Stimulated activated CD8-positive, alpha-beta memory T cell treated with anti-CD3 and anti-CD28 coated beads, Interleukin-7, amount 100 ng/mL, for 48 hours (primary cell): ENCODE data around the gene RPL32.

Source experiments
- DNase-seq, 2 donors: peaks; one replicate each; pipeline ENCODE4 v3.0.0-alpha.2; 2020; ENCODE audit warnings: low read depth in 1 of 2; ENCODE audit errors: extremely low read depth in 1 of 2

The RPL32 gene

GRCh38 chr3:12833222-12834161 is 7.9 kb downstream of the RPL32 start:
- no peak for DNase-seq

- no peak for DNase-seq
Observed at GRCh38 chr3:12832350-12833221, 8.8 kb downstream of the RPL32 start.

GRCh38 chr3:12831301-12831866 is 10.0 kb downstream of the RPL32 start:
- no peak for DNase-seq

GRCh38 chr3:12830785-12831156 is 10.6 kb downstream of the RPL32 start:
- no peak for DNase-seq

- DNase-seq, result no peak
Observed at GRCh38 chr3:12829886-12830784, 11.2 kb downstream of the RPL32 start.

GRCh38 chr3:12829404-12829803 is 12.0 kb downstream of the RPL32 start:
- no peak for DNase-seq

- DNase-seq, result no peak
Observed at GRCh38 chr3:12828751-12829150, 12.6 kb downstream of the RPL32 start.

GRCh38 chr3:12825156-12825555 is 16.2 kb downstream of the RPL32 start:
- no peak for DNase-seq

GRCh38 chr3:12824299-12824698 is 17.1 kb downstream of the RPL32 start:
- DNase-seq, result no peak

- no peak for DNase-seq
Observed at GRCh38 chr3:12822725-12823373, 18.5 kb downstream of the RPL32 start.

- DNase-seq, result no peak
Observed at GRCh38 chr3:12818773-12819172, 22.6 kb downstream of the RPL32 start.

GRCh38 chr3:12818273-12818672 is 23.1 kb downstream of the RPL32 start:
- no peak for DNase-seq

GRCh38 chr3:12817343-12817710 is 24.0 kb downstream of the RPL32 start:
- no peak for DNase-seq

- no peak for DNase-seq
Observed at GRCh38 chr3:12816521-12817342, 24.6 kb downstream of the RPL32 start.

GRCh38 chr3:12815719-12816118 is 25.6 kb downstream of the RPL32 start:
- DNase-seq, result no peak

- DNase-seq, result no peak
Observed at GRCh38 chr3:12815078-12815477, 26.3 kb downstream of the RPL32 start.

- DNase-seq, result no peak
Observed at GRCh38 chr3:12813967-12814366, 27.4 kb downstream of the RPL32 start.

GRCh38 chr3:12812812-12813211 is 28.6 kb downstream of the RPL32 start:
- no peak for DNase-seq

- DNase-seq, result no peak
Observed at GRCh38 chr3:12810961-12811360, 30.4 kb downstream of the RPL32 start.
